Measurements from ENCODE around the gene RXRB. TPM values are rescaled to one million over a fixed set of nuclear protein-coding genes. Genes with fewer than 3 reads are reported as not detected.
A peak's percentile ranks its signal among the peaks of the same experiment; 100 is the strongest.

RXRB gene
- total and polyA plus RNA-seq, 2 of the 13 experiments (the other 11 are each of a cell fraction or from before 2014, with no cell fraction given) = 26.7 to 55.7 TPM

DNA sequence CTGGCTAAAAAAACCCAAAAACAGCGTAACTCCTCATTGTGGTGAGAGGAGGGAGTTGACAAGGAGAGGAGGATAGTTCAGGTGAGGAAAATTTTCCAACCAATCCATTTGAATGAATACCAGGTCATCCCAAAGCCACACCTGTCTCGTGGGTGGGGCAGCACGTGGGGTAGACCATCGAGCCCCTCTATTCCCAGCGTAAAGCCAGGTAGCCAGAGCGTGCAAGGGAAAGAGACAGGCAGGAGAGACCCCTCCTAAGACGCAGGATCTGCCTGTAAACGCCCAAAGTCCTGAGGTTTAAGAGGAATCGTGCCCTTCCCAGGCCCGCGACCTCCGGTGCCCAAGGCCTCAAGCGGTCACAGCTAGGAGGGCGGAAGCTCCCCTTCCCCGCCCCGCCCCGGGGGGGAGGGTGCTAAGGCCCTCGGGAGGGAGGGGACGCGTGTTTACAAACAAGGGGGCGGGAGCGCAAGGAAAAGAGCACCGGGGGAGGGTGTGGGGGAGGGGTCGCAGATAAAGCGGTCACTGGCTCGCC is 712 bp downstream of the RXRB start (continued):
- TF ChIP-seq FOXA1 (IDR thresholded peaks at IDR 0.05) (no peak), FOXA1 (CRISPR knock-in tag; IDR thresholded peaks at IDR 0.05) (peak; percentile 87), SRY (CRISPR knock-in tag; IDR thresholded peaks at IDR 0.05) (peak; percentile 18; the same call in 1 of the 2 replicates), SETDB1 (CRISPR knock-in tag; IDR thresholded peaks at IDR 0.05; ENCODE audit: borderline replicate concordance) (peak; percentile 54; the same call in 1 of the 2 replicates), CBX5 (CRISPR knock-in tag; IDR thresholded peaks at IDR 0.05; ENCODE audit: borderline replicate concordance) (0 out of 2 replicates have a peak, but pooled peaks have one; percentile 19), ZNF598 (CRISPR knock-in tag; IDR thresholded peaks at IDR 0.05; ENCODE audit: borderline replicate concordance) (peak; percentile 62; the same call in 1 of the 2 replicates), ZNF292 (CRISPR knock-in tag; IDR thresholded peaks at IDR 0.05; ENCODE audit: borderline replicate concordance, low read depth) (peak; percentile 20; the same call in 1 of the 2 replicates), MXI1 (IDR thresholded peaks at IDR 0.05; ENCODE audit: borderline replicate concordance, low read depth, low read length) (peak; percentile 65; the same call in 1 of the 3 replicates), FOXK2 (IDR thresholded peaks at IDR 0.05) (peak; percentile 94), PAWR (CRISPR knock-in tag; IDR thresholded peaks at IDR 0.05; ENCODE audit: borderline replicate concordance) (peak; percentile 84; the same call in 1 of the 2 replicates), MBNL3 (CRISPR knock-in tag; conservative IDR thresholded peaks at IDR 0.05) (no peak), ZNF784 (CRISPR knock-in tag; IDR thresholded peaks at IDR 0.05; ENCODE audit: borderline replicate concordance) (no peak), ZBTB3 (CRISPR knock-in tag; IDR thresholded peaks at IDR 0.05; ENCODE audit: borderline replicate concordance, low read depth) (peak; percentile 88), ZNF746 (CRISPR knock-in tag; IDR thresholded peaks at IDR 0.05) (peak; percentile 98), ZNF572 (CRISPR knock-in tag; IDR thresholded peaks at IDR 0.05) (peak; percentile 65; the same call in 1 of the 2 replicates), ZNF556 (CRISPR knock-in tag; IDR thresholded peaks at IDR 0.05; ENCODE audit: borderline replicate concordance) (peak; percentile 92; the same call in 1 of the 2 replicates), ZNF276 (CRISPR knock-in tag; IDR thresholded peaks at IDR 0.05; ENCODE audit: low read depth) (peak; percentile 50; the same call in 1 of the 2 replicates), ELF3 (CRISPR knock-in tag; IDR thresholded peaks at IDR 0.05) (peak; percentile 77), POLR2AphosphoS2 (IDR thresholded peaks at IDR 0.05; ENCODE audit: low read depth, low read length) (no peak), ZNF446 (CRISPR knock-in tag; IDR thresholded peaks at IDR 0.05) (no peak), ADNP (CRISPR knock-in tag; IDR thresholded peaks at IDR 0.05) (no peak), ZNF790 (CRISPR knock-in tag; IDR thresholded peaks at IDR 0.05; ENCODE audit: borderline replicate concordance) (no peak), ONECUT2 (CRISPR knock-in tag; IDR thresholded peaks at IDR 0.05) (0 out of 2 replicates have a peak, but pooled peaks have one; percentile 7)
- TF ChIP-seq, protein P1, sequence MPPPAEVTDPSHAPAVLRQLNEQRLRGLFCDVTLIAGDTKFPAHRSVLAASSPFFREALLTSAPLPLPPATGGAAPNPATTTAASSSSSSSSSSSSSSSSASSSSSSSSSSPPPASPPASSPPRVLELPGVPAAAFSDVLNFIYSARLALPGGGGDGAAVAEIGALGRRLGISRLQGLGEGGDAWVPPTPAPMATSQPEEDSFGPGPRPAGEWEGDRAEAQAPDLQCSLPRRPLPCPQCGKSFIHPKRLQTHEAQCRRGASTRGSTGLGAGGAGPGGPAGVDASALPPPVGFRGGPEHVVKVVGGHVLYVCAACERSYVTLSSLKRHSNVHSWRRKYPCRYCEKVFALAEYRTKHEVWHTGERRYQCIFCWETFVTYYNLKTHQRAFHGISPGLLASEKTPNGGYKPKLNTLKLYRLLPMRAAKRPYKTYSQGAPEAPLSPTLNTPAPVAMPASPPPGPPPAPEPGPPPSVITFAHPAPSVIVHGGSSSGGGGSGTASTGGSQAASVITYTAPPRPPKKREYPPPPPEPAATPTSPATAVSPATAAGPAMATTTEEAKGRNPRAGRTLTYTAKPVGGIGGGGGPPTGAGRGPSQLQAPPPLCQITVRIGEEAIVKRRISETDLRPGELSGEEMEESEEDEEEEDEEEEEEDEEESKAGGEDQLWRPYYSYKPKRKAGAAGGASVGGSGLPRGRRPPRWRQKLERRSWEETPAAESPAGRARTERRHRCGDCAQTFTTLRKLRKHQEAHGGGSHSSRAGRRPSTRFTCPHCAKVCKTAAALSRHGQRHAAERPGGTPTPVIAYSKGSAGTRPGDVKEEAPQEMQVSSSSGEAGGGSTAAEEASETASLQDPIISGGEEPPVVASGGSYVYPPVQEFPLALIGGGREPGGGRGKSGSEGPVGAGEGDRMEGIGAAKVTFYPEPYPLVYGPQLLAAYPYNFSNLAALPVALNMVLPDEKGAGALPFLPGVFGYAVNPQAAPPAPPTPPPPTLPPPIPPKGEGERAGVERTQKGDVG (CRISPR knock-in tag; IDR thresholded peaks at IDR 0.05; ENCODE audit: borderline replicate concordance) = no peak
- TF ChIP-seq, protein P2, sequence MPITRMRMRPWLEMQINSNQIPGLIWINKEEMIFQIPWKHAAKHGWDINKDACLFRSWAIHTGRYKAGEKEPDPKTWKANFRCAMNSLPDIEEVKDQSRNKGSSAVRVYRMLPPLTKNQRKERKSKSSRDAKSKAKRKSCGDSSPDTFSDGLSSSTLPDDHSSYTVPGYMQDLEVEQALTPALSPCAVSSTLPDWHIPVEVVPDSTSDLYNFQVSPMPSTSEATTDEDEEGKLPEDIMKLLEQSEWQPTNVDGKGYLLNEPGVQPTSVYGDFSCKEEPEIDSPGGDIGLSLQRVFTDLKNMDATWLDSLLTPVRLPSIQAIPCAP (CRISPR knock-in tag; IDR thresholded peaks at IDR 0.05; ENCODE audit: low read depth) = 0 out of 2 replicates have a peak, but pooled peaks have one; percentile 6
